GM19438 (cell line): ENCODE data around the gene PRM2.
"Not testable (repeated sequence)": the region's sequence is repeated elsewhere in the genome, so short reads cannot be mapped to it uniquely, and the experiment has no call there.

Experiments used
- ATAC-seq: cut with Tn5 transposase; IDR thresholded peaks from one replicate; pipeline ENCODE4 v1.9.1; 2021; ENCODE audit warnings: low read depth; ENCODE audit not compliant: unreplicated experiment

Gene PRM2

DNA sequence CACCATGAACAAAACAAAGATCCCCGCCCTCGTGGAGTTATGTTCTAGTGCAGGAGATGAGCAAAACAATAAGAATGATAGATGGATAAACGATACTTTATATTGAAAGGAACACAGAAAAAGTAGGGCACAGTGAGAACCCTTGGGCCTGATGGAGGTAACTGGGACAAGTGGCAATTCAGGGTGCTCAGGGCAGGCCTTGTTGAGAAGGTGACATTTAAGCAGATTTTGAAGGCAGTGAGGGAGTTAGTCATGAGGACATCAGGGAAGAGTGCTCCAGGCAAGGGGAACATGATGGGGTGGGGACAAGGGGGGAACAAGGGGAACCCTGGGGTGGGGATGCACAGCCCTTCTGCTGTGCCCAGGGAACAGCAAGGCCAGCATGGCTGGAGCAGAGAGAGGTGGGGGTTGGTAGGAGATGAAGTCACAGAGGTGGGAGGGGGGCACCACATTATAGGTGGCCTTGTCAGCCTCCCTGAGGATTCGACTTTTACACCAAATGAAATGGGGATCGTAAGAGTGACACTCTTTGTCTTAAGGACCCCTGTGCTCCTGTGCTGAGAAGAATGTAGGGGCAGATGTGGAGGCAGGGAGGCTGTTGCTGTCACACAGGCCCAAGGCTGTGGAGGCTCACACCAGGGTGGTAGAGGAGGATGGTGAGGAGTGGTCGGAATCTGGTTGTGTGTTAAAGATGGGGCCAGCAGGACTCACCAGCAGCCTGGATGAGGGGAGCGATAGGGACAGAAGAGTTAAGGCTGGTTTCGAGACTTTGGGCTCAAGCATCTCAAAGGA is 14.0 kb upstream of the PRM2 start:
- no peak for ATAC-seq

GRCh38 chr16:11289696-11290095 is 13.4 kb upstream of the PRM2 start:
- ATAC-seq, result not testable (repeated sequence)

DNA sequence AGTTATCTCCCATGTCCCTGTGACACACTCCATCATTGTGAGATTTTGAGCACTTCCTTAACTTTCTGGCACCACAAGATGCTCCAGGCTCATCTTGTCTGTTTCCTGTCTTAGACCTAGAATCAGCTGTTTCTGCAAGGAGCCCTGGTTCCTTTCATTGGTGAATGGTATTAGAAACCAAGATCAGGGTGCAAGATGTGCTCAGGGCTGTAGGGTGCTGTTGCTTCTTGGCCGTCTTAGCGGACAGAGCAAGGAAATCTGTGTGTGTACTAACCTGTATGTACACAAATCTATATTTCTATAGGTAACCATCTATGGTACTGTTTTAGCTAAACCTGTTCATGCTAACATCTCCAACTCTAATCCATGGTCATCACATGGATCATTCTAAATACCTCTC is 12.9 kb upstream of the PRM2 start:
- ATAC-seq, result no peak

- ATAC-seq, result no peak
Observed at GRCh38 chr16:11285842-11286241, 9.6 kb upstream of the PRM2 start.

DNA sequence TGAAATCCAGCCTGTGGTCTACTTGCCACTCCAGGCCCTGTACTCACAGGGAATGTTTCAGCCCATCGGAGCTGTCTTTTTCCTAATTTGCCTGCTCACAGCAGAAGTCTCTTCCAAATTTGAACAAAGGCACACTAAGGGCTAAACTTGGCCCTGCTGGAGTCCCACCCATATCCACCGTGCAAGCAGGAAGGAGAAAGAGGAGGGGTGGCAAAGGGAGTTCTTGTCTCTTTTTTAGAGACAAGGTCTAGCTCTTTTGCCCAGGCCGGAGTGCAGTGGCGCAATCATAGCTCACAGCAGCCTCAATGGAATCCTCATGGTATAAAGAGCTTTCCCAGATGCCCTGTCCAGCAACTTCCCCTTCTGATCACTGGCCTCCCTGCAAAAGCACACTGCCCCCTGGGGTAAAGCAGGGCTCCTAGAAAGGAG is 7.6 kb upstream of the PRM2 start:
- ATAC-seq, result no peak

DNA sequence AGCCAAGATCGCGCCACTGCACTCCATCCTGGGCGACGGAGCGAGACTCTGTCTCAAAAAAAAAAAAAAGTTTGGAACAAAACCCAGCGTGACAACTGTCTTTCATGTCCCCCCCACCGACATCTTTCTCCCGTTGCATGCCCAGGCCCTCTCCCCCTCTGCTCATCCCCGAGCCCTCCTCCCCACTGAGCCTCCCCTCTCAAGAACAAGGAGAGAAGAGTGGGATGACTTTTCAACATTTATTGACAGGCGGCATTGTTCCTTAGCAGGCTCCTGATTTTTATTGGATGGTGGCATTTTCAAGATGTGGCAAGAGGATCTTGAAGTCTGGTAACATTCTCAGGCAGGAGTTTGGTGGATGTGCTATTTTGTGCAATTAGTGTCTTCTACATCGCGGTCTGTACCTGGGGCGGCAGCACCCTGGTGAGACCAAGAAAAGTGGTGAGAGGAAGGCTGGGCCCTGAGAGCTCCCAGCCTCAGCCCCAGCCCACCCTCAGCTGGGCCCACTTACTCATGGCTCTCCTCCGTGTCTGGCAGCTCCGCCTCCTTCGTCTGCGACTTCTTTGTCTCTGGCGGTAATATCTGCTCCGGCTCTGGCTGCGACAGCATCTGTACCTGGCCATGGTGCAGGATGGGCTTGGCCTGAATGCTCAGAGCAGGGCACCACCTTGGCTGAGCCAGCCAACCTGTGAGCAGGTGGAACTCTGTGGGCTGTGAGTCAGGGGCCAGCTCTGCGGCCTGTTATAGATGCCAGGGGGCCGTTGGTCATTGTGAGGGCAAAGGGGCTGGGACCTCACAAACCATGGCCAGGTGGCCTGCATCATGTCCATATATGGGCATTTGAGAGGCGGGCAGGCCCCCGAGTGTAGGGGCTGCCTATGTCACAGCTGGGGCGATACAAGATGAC is 4.6 kb upstream of the PRM2 start, which contains the start of gene PRM1:
Gene PRM1 (minus strand): TSS at position 715 of the 907 bp plus-strand sequence. CDS start 92 bp downstream, at position 623.
- ATAC-seq, result no peak

DNA sequence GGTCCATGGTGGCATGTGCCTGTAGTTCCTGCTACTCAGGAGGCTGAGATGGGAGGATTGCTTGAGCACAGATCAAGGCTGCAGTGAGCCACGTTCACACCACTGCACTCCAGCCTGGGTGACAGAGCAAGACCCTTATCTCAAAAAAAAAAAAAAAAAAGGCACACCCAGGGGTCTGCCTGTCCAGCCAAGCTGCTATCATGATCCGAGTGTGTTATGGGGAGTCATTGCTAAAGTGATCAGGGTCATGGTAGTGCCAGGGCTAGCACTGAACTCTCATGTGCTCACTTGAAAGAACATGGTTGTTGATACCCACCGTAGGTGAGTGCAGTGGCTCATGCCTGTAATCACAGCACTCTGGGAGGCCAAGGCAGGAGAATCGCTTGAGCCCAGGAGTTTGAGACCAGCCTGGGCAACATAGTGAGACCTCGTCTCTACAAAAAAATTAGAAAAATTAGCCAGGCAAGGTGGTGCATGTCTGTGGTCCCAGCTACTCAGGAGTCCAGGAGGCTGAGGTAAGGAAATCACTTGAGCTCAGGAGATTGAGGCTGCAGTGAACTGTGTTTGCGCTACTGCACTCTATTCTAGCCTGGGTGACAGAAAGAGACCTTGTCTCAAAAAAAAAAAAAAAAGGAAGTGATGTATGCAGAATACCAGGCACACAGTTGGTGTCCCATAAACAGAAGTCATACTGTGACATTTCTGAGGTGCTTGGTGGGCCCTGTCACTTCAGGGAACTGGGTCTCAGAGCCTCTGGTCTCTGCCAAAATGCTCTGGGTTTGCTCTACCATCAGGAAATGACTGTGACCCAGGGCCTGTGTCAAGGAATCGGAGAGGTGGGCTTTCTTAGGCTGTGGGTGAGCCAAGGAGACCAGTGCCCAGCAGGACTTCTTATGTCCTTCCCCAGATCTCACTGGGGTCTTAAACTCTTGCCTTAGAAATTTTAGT is 2.7 kb upstream of the PRM2 start:
- ATAC-seq, result no peak

- ATAC-seq, result no peak
Observed at GRCh38 chr16:11277607-11278337, 1.5 kb upstream of the PRM2 start.

GRCh38 chr16:11276896-11277593 is 765 bp upstream of the PRM2 start:
- ATAC-seq, result no peak

DNA sequence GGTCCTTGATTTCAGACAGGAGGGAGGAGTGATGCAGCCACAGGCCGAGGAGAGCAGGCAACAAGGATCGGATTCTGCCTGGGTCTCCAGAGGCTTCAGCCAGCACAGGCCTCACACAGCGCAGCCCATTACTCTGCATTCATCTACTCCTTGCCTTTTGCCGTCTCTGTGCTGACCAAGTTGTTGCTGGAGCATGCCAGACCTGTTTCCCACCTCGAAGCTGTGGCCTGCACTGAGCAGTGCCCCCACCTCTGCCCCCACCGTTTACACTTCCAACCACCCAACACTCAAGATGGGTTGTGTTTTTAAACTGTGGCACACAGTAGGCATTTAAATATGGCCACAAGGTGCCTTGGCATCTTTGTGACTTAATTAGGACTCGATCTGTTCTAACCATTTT is 1.3 kb downstream of the PRM2 start:
- ATAC-seq, result no peak

- ATAC-seq, result no peak
Observed at GRCh38 chr16:11273721-11274324, 2.5 kb downstream of the PRM2 start.

DNA sequence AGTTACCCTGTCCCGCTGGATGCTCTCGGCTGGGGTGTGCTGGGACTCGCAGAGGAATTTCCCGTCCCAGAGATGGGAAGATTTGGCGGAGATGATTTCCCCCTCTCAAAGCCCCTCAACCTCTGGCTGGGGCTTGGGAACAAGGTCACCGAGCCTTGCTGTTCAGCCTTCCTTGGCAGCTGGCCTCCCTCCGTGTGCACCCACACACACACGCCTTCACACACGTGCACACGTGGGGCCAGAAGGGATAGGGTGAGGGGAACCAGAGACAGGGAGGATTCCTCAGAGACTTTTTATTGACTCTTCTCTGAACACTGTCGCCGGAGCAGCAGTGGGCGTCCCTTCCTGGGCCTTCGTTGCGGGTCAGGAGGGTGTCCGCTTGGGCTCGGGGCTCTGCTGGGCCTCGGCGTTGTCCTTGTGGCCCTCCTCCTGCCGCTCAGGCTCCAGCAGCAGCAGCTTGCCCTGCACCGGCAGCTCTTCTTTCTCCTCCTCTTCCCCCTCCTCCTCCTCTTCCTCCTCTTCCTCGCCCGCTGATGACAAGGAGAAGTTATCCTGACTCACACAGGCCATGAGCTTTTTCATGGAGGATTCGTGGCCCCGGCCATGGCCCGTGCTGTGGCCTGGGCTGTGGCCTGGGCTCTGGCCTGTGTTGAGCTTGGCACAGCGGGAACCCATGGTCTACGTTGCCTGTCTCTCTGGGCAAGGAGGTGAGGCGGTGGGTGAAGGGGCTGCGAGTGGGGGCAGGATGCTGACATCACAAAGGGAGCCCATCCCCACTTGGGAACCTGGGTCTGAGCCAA is 3.2 kb downstream of the PRM2 start, which contains the start of gene PRM3:
Gene PRM3 (minus strand): TSS at position 709 of the 800 bp plus-strand sequence. CDS start 34 bp downstream, at position 675.
- no peak for ATAC-seq

- no peak for ATAC-seq
Observed at GRCh38 chr16:11272484-11272883, 3.8 kb downstream of the PRM2 start.

DNA sequence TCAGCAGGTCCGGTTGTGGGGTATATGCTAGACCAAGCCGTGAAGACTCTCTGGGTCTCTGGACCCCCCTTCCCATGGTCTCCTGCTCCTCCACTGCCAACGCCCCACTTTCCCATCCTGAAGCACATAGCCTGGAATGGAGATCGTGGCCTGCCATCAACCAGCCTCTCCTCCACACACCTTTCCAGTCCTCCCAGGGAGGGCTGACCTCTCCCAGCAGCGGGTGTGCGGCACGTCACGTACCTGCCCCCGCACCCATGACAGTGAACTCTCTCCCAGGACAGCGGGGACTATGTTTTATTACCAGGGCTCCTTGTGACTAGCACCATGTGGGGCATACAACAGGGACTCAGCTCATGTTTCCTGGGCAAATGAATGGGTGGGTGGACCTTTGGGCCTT is 4.7 kb downstream of the PRM2 start:
- ATAC-seq, result no peak

DNA sequence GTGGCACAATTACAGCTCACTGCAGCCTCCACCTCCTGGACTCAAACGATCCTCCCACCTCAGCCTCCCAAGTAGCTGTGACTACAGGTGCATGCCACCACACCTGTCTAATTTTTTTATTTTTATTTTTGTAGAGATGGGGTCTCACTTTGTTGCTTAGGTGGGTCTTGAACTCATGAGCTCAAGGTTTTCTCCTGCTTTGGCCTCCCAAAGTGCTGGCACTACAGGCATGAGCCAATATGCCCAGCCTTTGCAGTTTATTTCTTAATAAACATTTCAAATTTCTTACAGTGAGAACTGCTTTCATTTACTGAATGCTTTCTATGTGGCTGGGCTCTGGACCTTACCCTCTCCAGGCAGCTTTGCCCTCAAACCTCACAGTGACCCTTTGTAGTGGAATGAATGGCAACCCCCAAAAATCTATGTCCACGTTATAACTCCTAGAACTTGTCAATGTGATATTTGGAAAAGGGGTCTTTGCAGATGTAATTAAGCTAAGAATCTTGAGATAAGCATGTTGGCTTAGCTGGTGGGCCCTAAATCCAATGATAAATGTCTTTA is 5.6 kb downstream of the PRM2 start:
- no peak for ATAC-seq

DNA sequence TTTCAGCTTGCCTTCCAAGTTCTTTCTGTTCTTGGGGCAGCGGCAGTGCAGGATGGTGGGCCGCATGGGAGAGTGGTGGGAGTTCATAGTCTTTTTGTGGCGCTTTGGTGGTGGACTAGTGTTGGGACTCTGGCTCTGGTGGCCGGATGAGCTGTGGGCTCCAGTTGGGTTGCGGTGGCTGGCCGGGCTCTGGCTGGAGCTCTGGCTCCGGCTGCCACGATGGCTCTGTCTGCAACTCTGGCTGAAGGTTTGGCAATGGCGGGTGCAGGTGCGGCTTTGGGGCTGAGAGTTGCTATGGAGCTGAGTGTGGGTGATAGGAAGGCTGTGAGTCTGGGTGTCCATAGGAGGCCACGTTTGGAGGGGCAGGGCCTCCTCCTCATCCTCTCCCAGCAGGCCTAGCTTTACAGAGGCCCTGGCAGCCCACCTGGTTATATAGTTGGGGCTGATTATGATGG is 7.3 kb downstream of the PRM2 start, which contains the start of gene TNP2:
Gene TNP2 (minus strand): TSS at position 405 of the 455 bp plus-strand sequence. CDS start 63 bp downstream, at position 342.
- ATAC-seq, result no peak

- no peak for ATAC-seq
Observed at GRCh38 chr16:11265124-11265523, 11.2 kb downstream of the PRM2 start.
